ENCODE results near the gene FOLR2.

- TF ChIP-seq YY1 (IDR thresholded peaks at IDR 0.05; ENCODE audit: extremely low read depth, insufficient replicate concordance, low read depth, low read length) (no peak), CEBPB (IDR thresholded peaks at IDR 0.05; ENCODE audit: low read depth) (no peak), EZH2 (IDR thresholded peaks at IDR 0.05) (no peak), ATF3 (IDR thresholded peaks at IDR 0.05) (no peak), SRF (IDR thresholded peaks at IDR 0.05; ENCODE audit: low read depth) (no peak), EZH2phosphoT487 (IDR thresholded peaks at IDR 0.05; ENCODE audit: borderline replicate concordance) (no peak), POLR2AphosphoS5 (IDR thresholded peaks at IDR 0.05; ENCODE audit: low read depth, low read length) (no peak), JUND (IDR thresholded peaks at IDR 0.05) (no peak), POLR2A (IDR thresholded peaks at IDR 0.05; ENCODE audit: borderline replicate concordance, extremely low read depth, insufficient read depth, insufficient read length) (no peak), CBX3 (IDR thresholded peaks at IDR 0.05; ENCODE audit: low read depth) (no peak), SIN3A (IDR thresholded peaks at IDR 0.05; ENCODE audit: low read depth) (no peak)
- TF ChIP-seq, protein P1, sequence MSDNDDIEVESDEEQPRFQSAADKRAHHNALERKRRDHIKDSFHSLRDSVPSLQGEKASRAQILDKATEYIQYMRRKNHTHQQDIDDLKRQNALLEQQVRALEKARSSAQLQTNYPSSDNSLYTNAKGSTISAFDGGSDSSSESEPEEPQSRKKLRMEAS (IDR thresholded peaks at IDR 0.05), result no peak
- TF ChIP-seq, protein P2, sequence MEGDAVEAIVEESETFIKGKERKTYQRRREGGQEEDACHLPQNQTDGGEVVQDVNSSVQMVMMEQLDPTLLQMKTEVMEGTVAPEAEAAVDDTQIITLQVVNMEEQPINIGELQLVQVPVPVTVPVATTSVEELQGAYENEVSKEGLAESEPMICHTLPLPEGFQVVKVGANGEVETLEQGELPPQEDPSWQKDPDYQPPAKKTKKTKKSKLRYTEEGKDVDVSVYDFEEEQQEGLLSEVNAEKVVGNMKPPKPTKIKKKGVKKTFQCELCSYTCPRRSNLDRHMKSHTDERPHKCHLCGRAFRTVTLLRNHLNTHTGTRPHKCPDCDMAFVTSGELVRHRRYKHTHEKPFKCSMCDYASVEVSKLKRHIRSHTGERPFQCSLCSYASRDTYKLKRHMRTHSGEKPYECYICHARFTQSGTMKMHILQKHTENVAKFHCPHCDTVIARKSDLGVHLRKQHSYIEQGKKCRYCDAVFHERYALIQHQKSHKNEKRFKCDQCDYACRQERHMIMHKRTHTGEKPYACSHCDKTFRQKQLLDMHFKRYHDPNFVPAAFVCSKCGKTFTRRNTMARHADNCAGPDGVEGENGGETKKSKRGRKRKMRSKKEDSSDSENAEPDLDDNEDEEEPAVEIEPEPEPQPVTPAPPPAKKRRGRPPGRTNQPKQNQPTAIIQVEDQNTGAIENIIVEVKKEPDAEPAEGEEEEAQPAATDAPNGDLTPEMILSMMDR (IDR thresholded peaks at IDR 0.05 in 2 of 3, conservative IDR thresholded peaks at IDR 0.05 in 1 of 3; ENCODE audit: borderline replicate concordance in 1 of 3, insufficient read depth in 1 of 3, low read depth in 2 of 3, low read length in 2 of 3), result no peak
These were observed 42.1 kb upstream of the FOLR2 start for GRCh38 chr11:72174302-72175070.
